OCI-LY3 (cell line): Measurements from ENCODE around the gene TET2.

Experiments
- H2AFZ ChIP-seq: fragments of 200-600, 300-600 bp; shearing (Covaris generic); 2 replicates; pipeline ENCODE4 v1.6.0; 2014; ENCODE audit warnings: antibody characterized with exemption, low read depth, low read length
- H3K27ac ChIP-seq: fragments of 200-600, 300-600 bp; sonication (generic); 2 replicates; pipeline ENCODE4 v1.5.1; 2014; ENCODE audit warnings: mild to moderate bottlenecking, low read length, moderate library complexity, mixed read lengths
- H3K27me3 ChIP-seq: fragments of 200-600, 300-600 bp; sonication (generic); 2 replicates; pipeline ENCODE4 v1.6.1; 2014; ENCODE audit warnings: low read depth, low read length, mixed read lengths
- H3K36me3 ChIP-seq: fragments of 200-600, 300-600 bp; sonication (generic); replicated peaks from 2 replicates; pipeline ENCODE3; 2014; ENCODE audit warnings: low read depth, low read length, mixed read lengths
- H3K4me1 ChIP-seq: fragments of 300-600, 200-600 bp; sonication (generic); 2 replicates; pipeline ENCODE4 v1.6.1; 2014; ENCODE audit warnings: low read length, mixed read lengths
- H3K4me2 ChIP-seq: fragments of 200-600, 300-600 bp; sonication (generic); 2 replicates; pipeline ENCODE4 v1.6.1; 2014; ENCODE audit warnings: low read length, mixed read lengths
- H3K4me3 ChIP-seq: fragments of 300-600, 200-600 bp; sonication (generic); 2 replicates; pipeline ENCODE4 v1.5.1; 2014; ENCODE audit warnings: antibody characterized with exemption, mild to moderate bottlenecking, low read length, moderate library complexity
- H3K79me2 ChIP-seq: fragments of 300-600, 200-600 bp; shearing (Covaris generic); 2 replicates; pipeline ENCODE4 v1.6.1; 2014; ENCODE audit warnings: mild to moderate bottlenecking, low read length, mixed read lengths
- H3K9ac ChIP-seq: fragments of 300-600, 200-600 bp; shearing (Covaris generic); 2 replicates; pipeline ENCODE4 v1.6.0; 2014; ENCODE audit warnings: mild to moderate bottlenecking, low read length, moderate library complexity
- H3K9me3 ChIP-seq: fragments of 200-600, 300-600 bp; shearing (Covaris generic); 2 replicates; pipeline ENCODE4 v1.6.1; 2014; ENCODE audit warnings: low read length, mixed read lengths; ENCODE audit not compliant: insufficient read depth
- H4K20me1 ChIP-seq: fragments of 200-600, 300-600 bp; sonication (generic); 2 replicates; pipeline ENCODE4 v1.6.1; 2016; ENCODE audit warnings: low read length, mixed read lengths; ENCODE audit not compliant: insufficient read depth
- EZH2phosphoT487 ChIP-seq: fragments of 200-600 bp; shearing (Covaris generic); IDR thresholded peaks from 2 replicates; pipeline ENCODE4 v1.6.1; 2018; ENCODE audit warnings: antibody characterized with exemption, mixed run types, low read depth
- TF ChIP-seq, protein P1 (sequence below): fragments of 200-600, 300-600 bp; sonication (generic); IDR thresholded peaks from 2 replicates; pipeline ENCODE4 v1.5.1; 2014; ENCODE audit warnings: antibody characterized with exemption, low read length, low read depth

The TET2 gene

DNA sequence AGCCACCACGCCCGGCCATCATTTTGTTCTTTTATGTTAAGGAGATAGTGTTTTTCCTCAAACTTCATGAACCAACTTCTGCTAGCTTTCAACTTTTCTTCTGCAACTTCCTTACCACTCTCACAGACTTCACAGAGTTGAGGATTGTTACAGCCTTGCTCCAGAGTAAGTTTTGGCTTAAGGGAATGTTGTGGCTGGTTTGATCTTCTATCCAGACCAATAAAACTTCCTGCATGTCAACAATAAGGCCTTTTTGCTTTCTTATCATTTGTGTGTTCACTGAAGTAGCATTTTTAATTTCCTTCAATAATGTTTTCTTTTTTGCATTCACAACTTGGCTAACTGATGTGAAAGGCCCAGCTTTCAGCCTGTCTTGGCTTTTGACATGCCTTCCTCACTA is 12.7 kb upstream of the TET2 start:
- no peaks in the 10 kb centered on the region for H3K79me2 ChIP-seq
- no peak overlapping the region for H3K9ac ChIP-seq
- TF ChIP-seq, protein P1, sequence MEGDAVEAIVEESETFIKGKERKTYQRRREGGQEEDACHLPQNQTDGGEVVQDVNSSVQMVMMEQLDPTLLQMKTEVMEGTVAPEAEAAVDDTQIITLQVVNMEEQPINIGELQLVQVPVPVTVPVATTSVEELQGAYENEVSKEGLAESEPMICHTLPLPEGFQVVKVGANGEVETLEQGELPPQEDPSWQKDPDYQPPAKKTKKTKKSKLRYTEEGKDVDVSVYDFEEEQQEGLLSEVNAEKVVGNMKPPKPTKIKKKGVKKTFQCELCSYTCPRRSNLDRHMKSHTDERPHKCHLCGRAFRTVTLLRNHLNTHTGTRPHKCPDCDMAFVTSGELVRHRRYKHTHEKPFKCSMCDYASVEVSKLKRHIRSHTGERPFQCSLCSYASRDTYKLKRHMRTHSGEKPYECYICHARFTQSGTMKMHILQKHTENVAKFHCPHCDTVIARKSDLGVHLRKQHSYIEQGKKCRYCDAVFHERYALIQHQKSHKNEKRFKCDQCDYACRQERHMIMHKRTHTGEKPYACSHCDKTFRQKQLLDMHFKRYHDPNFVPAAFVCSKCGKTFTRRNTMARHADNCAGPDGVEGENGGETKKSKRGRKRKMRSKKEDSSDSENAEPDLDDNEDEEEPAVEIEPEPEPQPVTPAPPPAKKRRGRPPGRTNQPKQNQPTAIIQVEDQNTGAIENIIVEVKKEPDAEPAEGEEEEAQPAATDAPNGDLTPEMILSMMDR, result no peak
- no peak for TF ChIP-seq EZH2phosphoT487
- H4K20me1 ChIP-seq, result no peaks in the 10 kb centered on the region
- no peaks in the 10 kb centered on the region for H3K9me3 ChIP-seq
- H3K36me3 ChIP-seq, result no peaks in the 10 kb centered on the region
- no peak overlapping the region for H3K27ac ChIP-seq
- H3K4me2 ChIP-seq, result no peak overlapping the region
- H3K4me1 ChIP-seq, result peaks cover 23% of the 10 kb centered on the region
- no peak overlapping the region for H3K4me3 ChIP-seq
- no peak overlapping the region for H2AFZ ChIP-seq
- no peaks in the 10 kb centered on the region for H3K27me3 ChIP-seq

- no peaks in the 10 kb centered on the region for H3K79me2 ChIP-seq
- H3K27me3 ChIP-seq, result no peaks in the 10 kb centered on the region
- peak overlapping the region; percentile 33; the same call in 1 of the 2 replicates for H3K4me2 ChIP-seq
- TF ChIP-seq, protein P1, result no peak
- no peak for TF ChIP-seq EZH2phosphoT487
- no peaks in the 10 kb centered on the region for H3K9me3 ChIP-seq
- no peaks in the 10 kb centered on the region for H3K36me3 ChIP-seq
- no peak overlapping the region for H3K9ac ChIP-seq
- H3K4me3 ChIP-seq, result no peak overlapping the region
- peaks cover 30% of the 10 kb centered on the region for H3K4me1 ChIP-seq
- H3K27ac ChIP-seq, result no peak overlapping the region
- no peaks in the 10 kb centered on the region for H4K20me1 ChIP-seq
- H2AFZ ChIP-seq, result no peak overlapping the region
Measured at GRCh38 chr4:105135785-105136184, 10.9 kb upstream of the TET2 start.

DNA sequence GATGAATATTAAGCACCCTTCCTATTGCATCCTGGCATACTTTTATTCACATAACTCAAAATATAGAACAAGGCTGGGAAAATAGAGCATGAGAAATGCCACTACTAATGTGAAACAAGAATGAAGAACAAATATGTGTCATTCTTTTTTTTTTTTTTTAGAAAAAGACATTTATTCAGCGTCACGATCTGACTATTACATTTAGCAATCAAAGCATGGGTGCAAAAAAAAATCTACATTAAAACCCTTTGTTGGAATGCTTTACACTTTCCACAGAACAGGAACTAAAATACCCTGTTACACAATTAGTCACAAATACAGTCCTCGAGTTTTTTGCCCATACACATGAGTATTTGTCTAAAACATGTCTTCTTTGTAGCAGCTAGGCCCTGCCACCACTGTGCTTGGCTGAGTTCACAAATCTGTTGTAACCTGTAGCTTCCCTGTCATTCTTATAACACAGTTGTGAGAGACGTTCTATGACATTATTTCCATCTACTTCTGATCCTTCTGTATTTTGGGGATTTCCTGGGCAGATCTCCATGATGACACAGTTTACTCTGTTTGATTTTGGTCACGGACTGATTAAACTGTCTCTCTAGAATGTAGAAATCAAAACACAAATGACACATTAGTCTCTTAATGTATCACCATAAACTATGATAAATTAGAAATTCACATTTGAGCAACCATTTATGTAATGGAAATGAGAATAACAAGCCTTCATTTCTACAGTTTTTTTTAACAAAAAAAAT is 9.4 kb upstream of the TET2 start:
- Histone ChIP-seq H3K79me2 (no peaks in the 10 kb centered on the region), H3K27ac (no peak overlapping the region), H3K4me3 (no peak overlapping the region), H3K4me2 (no peak overlapping the region; the same call in 1 of the 2 replicates), H4K20me1 (no peaks in the 10 kb centered on the region), H2AFZ (no peak overlapping the region), H3K9ac (no peak overlapping the region), H3K27me3 (no peaks in the 10 kb centered on the region), H3K36me3 (no peaks in the 10 kb centered on the region), H3K9me3 (no peaks in the 10 kb centered on the region), H3K4me1 (peaks cover 33% of the 10 kb centered on the region)
- no peak for TF ChIP-seq EZH2phosphoT487

GRCh38 chr4:105139646-105140045 is 7.0 kb upstream of the TET2 start:
- Histone ChIP-seq H4K20me1 (no peaks in the 10 kb centered on the region), H3K4me1 (peaks cover 33% of the 10 kb centered on the region)
- TF ChIP-seq, protein P1, result no peak
- no peak for TF ChIP-seq EZH2phosphoT487

More at GRCh38 chr4:105139646-105140045, 7.0 kb upstream of the TET2 start:
- H3K36me3 ChIP-seq, result no peaks in the 10 kb centered on the region
- H3K4me3 ChIP-seq, result no peak overlapping the region
- H3K9me3 ChIP-seq, result no peaks in the 10 kb centered on the region
- no peak overlapping the region for H3K4me2 ChIP-seq
- no peaks in the 10 kb centered on the region for H3K79me2 ChIP-seq
- H3K27me3 ChIP-seq, result no peaks in the 10 kb centered on the region
- no peak overlapping the region for H2AFZ ChIP-seq
- H3K9ac ChIP-seq, result no peak overlapping the region
- H3K27ac ChIP-seq, result no peak overlapping the region
